Activated gamma-delta T cell treated with anti-CD3 and anti-CD28 coated beads, Interleukin-2, amount 50 U/mL, for 16 hours (primary cell): Measurements from ENCODE around the gene OSCAR.

Experiments
- DNase-seq: peaks from one replicate; pipeline ENCODE4 v3.0.0-alpha.2; 2020; ENCODE audit warnings: low read depth

OSCAR gene

GRCh38 chr19:54094426-54095000, 6.1 kb downstream of the OSCAR start:
- no peak for DNase-seq

- DNase-seq, result no peak
Measured at GRCh38 chr19:54084410-54084809, 16.2 kb downstream of the OSCAR start.

GRCh38 chr19:54081032-54081431, 19.6 kb downstream of the OSCAR start, which contains the start of gene TARM1:
Gene TARM1 (minus strand): TSS chr19:54081365. CDS start chr19:54081340, 25 bp downstream.
- no peak for DNase-seq

GRCh38 chr19:54077334-54077733, 23.3 kb downstream of the OSCAR start:
- DNase-seq, result no peak

GRCh38 chr19:54074851-54075250, 25.8 kb downstream of the OSCAR start:
- DNase-seq, result no peak

GRCh38 chr19:54073829-54074228, 26.8 kb downstream of the OSCAR start:
- DNase-seq, result no peak

GRCh38 chr19:54069470-54069869, 31.1 kb downstream of the OSCAR start:
- DNase-seq, result no peak

- DNase-seq, result no peak
Measured at GRCh38 chr19:54063350-54064116, 37.1 kb downstream of the OSCAR start, which contains the start of gene VSTM1. Gene VSTM1 (minus strand): TSS chr19:54063897. CDS start chr19:54063777, 120 bp downstream.

- DNase-seq, result no peak
Measured at GRCh38 chr19:54062643-54063042, 38.0 kb downstream of the OSCAR start.

- no peak for DNase-seq
Measured at GRCh38 chr19:54047616-54048015, 53.0 kb downstream of the OSCAR start.

DNA sequence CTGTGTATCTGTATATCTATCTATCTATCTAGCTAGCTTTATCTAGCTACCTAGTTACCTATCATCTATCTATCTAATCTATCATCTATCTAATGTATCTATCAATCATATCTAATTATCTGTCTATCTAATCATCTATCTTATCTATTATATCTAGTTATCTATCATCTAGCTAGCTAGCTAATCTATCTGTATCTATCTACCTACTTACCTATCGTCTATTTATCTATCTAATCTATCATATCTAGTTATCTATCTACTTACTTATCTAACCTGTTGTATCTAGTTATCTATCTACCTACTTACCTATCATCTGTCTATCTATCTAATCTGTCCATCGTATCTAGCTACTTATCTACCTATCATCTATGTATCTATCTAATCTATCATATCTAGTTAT, 54.8 kb downstream of the OSCAR start:
- DNase-seq, result no peak
